EH (cell line): ENCODE results near the gene SLC52A3.
"Not testable (repeated sequence)": the region's sequence is repeated elsewhere in the genome, so short reads cannot be mapped to it uniquely, and the experiment has no call there.

ENCODE experiments used
- DNase-seq: peaks from one replicate; pipeline ENCODE4 v3.0.0-alpha.2; 2015; ENCODE audit warnings: low read depth

Gene SLC52A3

GRCh38 chr20:768426-768978 is at the start of gene SLC52A3:
Gene SLC52A3, minus strand, starts transcription at chr20:768500. Its CDS starts 2,726 bp downstream, at chr20:765774.
- DNase-seq: no peak

- peak; percentile 67 for DNase-seq
Observed at GRCh38 chr20:815914-816606, 47.8 kb upstream of the SLC52A3 start.

GRCh38 chr20:815226-815625 is 46.9 kb upstream of the SLC52A3 start:
- DNase-seq: no peak

GRCh38 chr20:813390-813789 is 45.1 kb upstream of the SLC52A3 start:
- no peak for DNase-seq

- not testable (repeated sequence) for DNase-seq
Observed at GRCh38 chr20:812435-812814, 44.1 kb upstream of the SLC52A3 start.

GRCh38 chr20:811776-812434 is 43.6 kb upstream of the SLC52A3 start:
- not testable (repeated sequence) for DNase-seq

- DNase-seq: no peak
Observed at GRCh38 chr20:805713-806112, 37.4 kb upstream of the SLC52A3 start.

- DNase-seq: no peak
Observed at GRCh38 chr20:801678-802077, 33.4 kb upstream of the SLC52A3 start.

- not testable (repeated sequence) for DNase-seq
Observed at GRCh38 chr20:800026-800425, 31.7 kb upstream of the SLC52A3 start.

GRCh38 chr20:798746-799145 is 30.4 kb upstream of the SLC52A3 start:
- DNase-seq: not testable (repeated sequence)

- no peak for DNase-seq
Observed at GRCh38 chr20:796921-797320, 28.6 kb upstream of the SLC52A3 start.

GRCh38 chr20:792248-792647 is 23.9 kb upstream of the SLC52A3 start:
- DNase-seq: no peak

GRCh38 chr20:791056-791455 is 22.8 kb upstream of the SLC52A3 start:
- DNase-seq: no peak

- no peak for DNase-seq
Observed at GRCh38 chr20:787825-788224, 19.5 kb upstream of the SLC52A3 start.

- DNase-seq: no peak
Observed at GRCh38 chr20:779771-780170, 11.5 kb upstream of the SLC52A3 start.

- no peak for DNase-seq
Observed at GRCh38 chr20:776165-776564, 7.9 kb upstream of the SLC52A3 start.

- no peak for DNase-seq
Observed at GRCh38 chr20:775679-776135, 7.4 kb upstream of the SLC52A3 start.

- DNase-seq: no peak
Observed at GRCh38 chr20:774660-775057, 6.4 kb upstream of the SLC52A3 start.

- no peak for DNase-seq
Observed at GRCh38 chr20:774016-774659, 5.8 kb upstream of the SLC52A3 start.

- no peak for DNase-seq
Observed at GRCh38 chr20:772806-773205, 4.5 kb upstream of the SLC52A3 start.

GRCh38 chr20:771741-772464 is 3.6 kb upstream of the SLC52A3 start:
- DNase-seq: no peak

- no peak for DNase-seq
Observed at GRCh38 chr20:770691-771090, 2.4 kb upstream of the SLC52A3 start.
